Epidermal melanocyte (primary cell): ENCODE results near the gene GUCY2C.
A peak's percentile ranks its signal among the peaks of the same experiment; 100 is the strongest.

Source experiments
- DNase-seq: peaks from one replicate; pipeline ENCODE4 v3.0.0; 2011; ENCODE audit warnings: low spot score; ENCODE audit not compliant: insufficient read length

GUCY2C gene

DNA sequence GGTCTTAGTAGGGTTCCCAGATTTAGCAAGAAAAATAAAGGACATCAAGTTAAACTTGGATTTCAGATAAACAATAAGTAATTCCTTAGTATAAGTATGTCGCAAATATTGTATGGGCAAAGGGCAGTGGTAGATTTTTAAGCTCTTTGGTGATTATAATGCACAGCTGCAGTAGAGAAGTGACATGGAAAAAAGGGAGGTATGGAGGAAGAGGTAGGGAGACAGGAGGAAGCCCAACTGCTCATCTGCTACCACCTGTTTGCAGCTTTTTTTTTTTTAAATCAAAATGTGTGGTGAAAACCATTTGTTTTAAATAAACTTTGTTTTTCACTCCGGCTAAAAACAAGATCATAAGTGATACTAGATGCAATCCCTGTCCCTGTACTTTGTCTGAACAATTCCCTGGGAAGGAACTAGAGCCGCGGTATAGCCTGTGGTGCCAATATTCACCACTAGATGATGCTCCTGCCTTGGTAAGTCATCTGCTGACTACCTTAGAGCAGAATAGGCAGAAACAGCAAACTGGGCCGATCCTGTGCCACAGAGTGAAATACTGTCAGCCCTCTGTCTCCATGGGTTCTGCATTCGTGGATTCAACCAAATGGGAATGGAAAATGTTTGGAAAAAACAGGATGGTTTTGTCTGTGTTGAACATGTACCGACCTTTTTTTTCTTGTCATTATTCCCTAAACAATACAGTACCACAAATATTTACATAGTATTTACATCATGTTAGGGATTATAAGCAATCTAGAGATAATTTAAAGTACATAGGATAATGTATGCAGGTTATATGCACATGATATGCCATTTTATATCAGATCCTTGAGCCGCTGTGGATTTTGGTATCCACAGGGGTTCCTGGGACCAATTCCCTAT, 66.3 kb downstream of the GUCY2C start:
- peak; percentile 66 for DNase-seq

DNA sequence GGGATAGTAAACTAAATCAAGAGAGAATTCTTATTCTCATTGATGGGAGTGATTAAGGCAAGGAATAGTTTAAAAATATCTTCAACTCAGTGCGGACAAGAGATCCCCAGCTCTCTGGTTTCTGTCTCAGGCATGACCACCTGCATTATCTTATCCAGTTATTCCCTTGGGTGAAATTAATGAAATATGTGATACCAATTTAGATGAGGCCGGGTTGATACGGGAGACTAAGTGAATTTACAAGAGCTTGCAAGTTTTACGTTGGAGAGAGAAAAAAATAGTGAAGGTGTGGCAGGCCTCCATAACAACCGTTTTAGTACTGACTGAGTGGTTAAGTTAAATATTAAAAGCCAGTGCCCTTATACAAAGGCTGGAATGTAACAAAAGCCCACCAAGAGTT, 67.6 kb downstream of the GUCY2C start:
- no peak for DNase-seq

DNA sequence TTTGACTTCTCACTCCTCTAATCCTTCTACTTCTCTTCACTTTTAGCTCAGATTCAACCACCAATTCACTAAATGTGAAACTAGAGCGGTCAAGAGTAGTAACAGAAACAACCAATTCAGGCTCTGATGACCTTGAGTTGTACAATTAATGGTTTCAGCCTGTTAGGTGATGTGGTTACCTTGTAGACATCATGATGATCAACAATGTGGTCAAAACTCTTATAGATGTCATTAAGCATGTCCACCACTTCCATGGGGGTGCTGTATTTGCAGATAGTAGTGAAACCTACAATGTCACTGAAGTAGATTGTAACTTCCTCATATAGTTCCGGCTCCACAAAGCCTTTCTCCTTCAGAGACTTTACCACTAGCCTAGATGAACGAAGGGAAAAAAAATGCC, 74.6 kb downstream of the GUCY2C start:
- DNase-seq: no peak

DNA sequence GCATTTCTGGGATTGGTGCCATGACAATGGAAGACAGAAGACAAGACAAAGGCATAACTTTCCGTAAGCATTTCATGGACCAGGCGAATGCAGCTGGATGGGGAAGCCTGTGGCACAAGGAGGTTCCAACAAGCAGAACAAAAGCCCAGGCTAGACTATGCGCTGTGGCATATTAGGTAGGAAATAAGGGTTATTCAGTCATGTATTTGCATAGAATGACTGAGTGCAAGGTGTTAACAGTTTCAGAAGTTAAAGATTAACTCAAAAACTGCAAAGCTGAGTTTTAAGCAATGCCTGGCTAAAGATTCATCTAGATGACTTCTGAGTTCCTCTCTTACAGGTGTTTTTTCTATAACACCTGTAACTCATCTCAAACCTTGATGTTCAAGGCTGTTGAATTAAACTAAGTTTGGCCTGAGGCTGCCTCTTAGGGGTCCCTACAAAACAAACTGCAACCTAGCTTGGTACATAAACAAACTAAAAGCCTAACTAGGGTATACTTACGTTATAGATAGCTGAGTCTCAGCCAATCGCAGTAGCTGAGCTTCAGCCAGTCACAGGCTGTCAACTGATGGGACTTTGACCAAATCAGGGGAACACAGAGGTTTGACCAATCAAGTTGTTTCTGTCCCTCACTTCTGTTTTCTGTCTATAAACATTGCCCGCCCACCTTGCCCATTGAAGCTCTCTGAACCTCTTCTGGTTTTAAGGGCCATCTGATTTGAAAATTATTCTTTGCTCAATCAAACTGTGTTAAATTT, 76.5 kb downstream of the GUCY2C start:
- DNase-seq: no peak

DNA sequence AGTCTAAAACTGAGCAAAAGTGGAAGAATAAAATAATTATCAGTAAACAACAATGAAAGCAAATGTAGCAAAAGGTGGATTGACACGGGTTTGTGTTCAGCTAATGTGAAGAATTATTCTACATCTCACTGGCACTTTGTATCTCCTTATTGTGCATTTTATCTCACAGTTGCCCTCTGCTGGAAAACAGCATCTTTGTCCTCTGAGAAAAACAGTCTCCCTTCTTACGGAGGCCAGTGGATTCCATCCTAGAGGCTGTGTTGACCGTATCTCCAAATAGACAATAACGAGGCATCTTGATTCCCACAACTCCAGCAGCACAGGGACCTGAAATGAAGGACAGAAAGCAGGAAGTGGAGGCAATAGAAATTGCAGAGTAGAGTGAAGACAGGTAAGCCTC, 77.4 kb downstream of the GUCY2C start:
- no peak for DNase-seq

DNA sequence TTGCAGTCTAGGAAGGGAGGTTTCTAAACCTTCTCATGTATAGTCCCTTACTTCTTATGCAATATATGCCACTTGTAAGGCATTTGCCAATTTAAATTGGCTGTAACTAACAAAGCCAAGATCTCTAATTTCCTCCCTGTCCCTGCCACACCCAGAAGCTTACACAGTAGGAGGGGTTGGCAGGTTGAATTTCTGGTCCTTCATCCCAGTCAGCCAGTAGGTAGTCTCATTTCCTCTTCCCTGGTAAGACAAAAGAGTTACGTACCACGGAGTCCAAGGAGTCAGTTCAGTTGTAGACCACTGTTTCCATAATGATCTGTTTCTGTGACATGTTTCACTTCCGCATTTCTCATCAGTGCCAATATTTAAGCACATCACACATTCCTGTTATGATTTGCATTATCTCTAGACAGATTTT, 81.7 kb downstream of the GUCY2C start:
- DNase-seq: no peak

- DNase-seq: no peak
These were observed 82.7 kb downstream of the GUCY2C start for GRCh38 chr12:14613718-14614117.

DNA sequence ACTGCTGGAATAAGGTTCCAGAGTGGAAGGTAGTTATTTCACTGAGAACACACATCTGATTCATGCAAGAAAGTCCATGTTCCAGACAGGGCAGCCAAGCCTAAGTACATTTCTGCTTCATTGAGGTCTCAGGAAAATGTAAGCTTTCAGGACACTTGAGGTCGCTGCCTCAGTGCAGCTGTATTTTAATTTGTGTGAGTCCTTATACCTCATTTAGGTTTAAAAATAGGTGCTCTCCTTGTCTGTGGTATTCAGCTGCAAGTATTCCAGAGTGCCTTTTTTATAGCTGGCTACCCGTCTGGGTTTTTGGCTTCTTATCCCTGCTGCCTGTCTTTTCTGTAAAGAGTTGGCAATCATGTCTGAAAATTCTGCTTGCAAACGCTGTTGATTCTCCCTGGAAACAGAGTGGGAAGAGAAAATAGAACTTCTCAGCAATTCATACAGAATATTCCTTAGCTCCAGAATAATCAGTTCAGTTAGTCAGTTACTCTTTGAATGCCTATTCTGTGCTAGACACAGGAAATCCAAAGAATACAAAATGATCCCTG, 83.4 kb downstream of the GUCY2C start:
- no peak for DNase-seq

GRCh38 chr12:14612250-14612649, 84.1 kb downstream of the GUCY2C start:
- no peak for DNase-seq

DNA sequence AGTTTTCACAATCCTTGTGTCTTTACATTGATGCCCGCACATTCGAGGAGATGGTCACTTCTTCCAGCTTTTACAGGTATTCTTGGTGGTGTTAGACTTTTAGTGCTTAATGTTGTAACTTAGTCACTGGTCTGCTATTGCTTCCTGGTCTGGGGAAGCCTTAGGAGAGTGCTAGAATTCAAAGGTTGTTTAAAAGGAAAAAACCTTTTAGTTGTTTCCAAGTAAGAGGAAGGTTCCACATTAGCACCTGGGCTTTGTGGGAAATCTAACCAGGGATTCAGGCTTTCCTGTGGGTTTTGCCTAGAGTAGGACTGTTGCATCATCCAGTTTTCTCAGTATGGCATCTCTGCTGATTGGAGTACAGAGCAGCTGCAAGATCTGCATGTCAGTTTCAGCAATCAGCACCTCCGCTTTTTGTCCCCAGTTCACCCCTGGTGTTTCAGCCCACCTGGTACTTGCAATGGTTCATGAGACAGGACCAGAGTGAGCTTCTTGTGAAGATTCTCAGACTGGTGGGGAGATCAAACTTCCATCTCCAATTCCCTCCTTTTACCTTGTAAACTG, 84.7 kb downstream of the GUCY2C start:
- DNase-seq: no peak

DNA sequence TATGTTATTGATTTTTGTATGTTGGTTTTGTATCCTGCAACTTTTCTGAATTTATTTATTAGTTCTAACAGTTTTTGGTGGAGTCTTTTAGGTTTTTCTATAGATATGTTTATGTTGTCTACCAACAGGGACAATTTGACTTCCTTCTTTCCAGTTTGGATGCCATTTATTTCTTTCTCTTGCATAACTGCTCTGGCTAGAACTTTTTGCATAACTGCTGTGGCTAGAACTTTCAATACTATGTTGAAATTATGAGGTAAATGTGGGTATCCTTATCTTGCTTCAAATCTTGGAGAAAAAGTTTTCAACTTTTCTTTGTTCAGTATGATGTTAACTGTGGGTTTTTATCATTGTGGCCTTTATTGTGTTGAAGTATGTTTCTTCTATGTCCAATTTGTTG, 88.8 kb downstream of the GUCY2C start:
- no peak for DNase-seq

- DNase-seq: no peak
These were observed 90.9 kb downstream of the GUCY2C start for GRCh38 chr12:14605401-14605989.

DNA sequence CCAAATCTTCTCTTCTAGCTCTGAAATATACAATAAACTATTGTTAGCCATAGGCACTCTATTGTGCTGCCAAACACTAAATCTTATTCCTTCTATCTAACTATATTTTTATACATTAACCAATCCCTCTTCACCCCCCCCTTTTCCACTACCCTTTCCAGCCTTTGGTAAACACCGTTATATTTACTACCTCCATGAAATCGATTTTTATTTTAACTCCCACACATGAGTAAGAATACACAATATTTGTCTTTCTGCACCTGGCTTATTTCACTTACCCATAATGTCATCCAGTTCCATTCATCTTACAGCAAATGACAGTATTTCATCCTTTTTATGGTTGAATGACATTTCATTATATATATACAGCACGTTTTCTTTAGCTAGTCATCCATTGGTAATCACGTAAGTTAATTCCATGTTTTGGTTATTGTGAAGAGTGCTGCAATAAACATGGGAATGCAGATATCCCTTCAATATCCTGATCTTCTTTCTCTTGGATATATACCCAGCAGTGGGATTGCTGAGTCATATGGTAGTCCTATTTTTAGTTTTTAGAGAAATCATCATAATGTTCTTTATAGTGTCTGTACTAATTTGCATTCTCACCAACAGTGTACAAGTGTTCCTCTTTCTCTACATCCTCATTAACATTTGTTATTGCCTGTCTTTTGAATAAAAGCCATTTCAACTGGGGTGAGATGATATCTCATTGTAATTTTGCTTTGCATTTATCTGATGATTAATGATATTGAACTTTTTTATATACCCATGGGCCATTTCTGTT, 94.5 kb downstream of the GUCY2C start:
- DNase-seq: no peak

- DNase-seq: no peak
These were observed 98.9 kb downstream of the GUCY2C start for GRCh38 chr12:14597480-14597879.

- DNase-seq: no peak
These were observed 104.7 kb downstream of the GUCY2C start for GRCh38 chr12:14591719-14592118.

- DNase-seq: no peak
These were observed 107.0 kb downstream of the GUCY2C start for GRCh38 chr12:14589169-14590004.

DNA sequence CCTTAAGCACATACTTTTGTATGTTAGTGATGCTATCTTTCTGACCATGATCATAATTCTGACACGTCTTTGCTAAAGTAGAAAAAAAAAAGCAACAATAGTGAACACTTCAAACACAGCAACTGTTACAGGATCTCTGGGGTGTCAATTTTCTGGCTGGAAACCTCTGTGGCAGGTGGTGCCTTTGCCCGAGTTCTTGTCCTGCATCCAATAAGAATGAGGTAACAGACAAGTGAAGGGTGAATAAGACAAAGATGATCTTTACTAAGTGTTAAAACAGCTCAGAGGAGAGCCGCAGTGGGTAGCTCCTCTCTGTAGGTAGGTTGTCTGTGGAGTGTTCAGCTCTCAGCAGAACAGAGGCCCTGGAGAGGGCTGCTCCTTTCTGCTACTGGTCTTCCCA, 107.8 kb downstream of the GUCY2C start:
- DNase-seq: no peak

- no peak for DNase-seq
These were observed 117.8 kb downstream of the GUCY2C start for GRCh38 chr12:14578646-14579045.

DNA sequence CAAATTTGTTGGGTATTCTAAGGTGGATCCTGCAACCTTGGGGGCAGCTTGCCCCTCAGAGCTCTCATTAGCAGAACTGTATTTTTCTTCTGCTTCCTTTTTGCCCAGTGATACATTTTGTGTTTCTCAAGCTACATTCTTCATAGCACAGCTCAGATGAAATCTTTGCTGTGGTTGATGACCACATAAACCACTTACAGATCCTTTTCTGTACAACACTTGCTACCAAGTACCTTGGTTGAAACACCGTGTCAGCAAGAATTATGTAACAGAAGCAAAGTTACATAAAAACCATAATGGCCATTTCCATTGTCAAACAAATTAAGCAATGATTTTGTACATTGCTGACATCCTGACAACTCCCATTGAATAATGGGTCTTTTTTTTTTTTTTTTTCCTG, 119.1 kb downstream of the GUCY2C start:
- DNase-seq: no peak

DNA sequence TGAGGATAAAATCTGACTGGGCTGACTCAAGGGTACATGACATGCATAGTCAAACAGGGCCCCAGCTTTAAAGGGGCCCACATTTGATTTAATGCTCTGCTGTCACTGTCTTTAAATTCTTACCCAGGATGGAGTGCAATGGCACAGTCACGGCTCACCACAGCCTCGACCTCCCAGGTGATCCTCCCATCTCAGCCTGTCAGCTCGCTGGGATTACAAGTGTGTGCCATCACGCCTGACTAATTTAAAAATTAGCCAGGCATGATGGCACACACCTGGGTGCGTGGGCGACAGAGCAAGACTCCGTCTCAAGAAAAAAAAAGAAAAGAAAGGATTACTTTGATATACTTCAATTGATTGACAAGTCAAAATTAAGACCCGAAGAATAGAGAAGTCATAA, 119.5 kb downstream of the GUCY2C start:
- no peak for DNase-seq
